GM13976 (cell line): Measurements from ENCODE around the gene TAS1R1.
A peak's percentile ranks its signal among the peaks of the same experiment; 100 is the strongest.

Experiments used
- DNase-seq: peaks from one replicate; pipeline ENCODE4 v3.0.0; 2012; ENCODE audit warnings: low spot score
- in situ Hi-C: fragments of 300-500 bp; cut with MboI; formaldehyde crosslinking; loops from one replicate; pipeline ENCODE4 v1.12.0; 2022; ENCODE audit warnings: low sequenced_read_pairs, mixed read lengths, inconsistent platforms; ENCODE audit not compliant: unreplicated experiment
- TF ChIP-seq, protein P1 (sequence below): IDR thresholded peaks from 2 replicates; pipeline ENCODE4 v1.5.1; 2012; ENCODE audit warnings: borderline replicate concordance, mild to moderate bottlenecking; ENCODE audit not compliant: insufficient read depth; ENCODE audit errors: extremely low read depth, missing control alignments, control extremely low read depth

Gene TAS1R1

DNA sequence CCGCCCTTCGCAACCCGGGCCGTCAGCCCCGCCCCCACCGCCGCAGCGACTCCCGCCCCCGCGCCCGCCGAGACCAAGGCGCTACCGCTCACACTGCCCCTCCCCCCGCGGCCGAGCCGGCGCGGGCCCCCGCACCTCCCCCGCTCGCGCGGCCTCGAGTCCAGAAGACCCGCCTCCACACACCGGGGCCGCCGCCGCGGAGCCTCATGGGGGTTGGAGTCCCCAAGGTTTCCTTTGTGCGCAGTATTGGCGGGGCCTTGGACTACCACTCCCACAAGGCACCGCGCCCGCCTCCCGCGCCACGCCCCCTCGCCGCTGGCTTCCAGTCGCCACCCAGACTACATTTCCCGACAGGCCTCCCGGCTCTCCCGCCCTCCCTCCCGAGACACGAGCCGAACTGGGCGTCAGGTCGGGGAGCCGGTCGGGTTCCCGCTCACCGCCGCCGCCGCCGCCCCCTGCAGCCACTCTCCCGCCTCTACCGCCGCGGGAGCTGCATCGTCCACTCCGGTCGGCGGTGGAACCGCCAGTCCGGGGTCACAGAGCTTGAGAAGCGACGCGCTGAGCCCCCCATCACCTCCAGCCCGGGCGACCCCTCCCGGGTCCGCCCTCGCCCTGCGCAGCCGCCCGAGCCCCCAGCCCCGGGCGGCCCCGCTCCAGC is 58.4 kb downstream of the TAS1R1 start, which contains the start of gene PHF13:
Gene PHF13 (plus strand): TSS at position 371 of the 658 bp plus-strand sequence. CDS start 336 bp downstream, outside the sequence.
- in situ Hi-C loops, result no loop called here
- peak; percentile 99 for DNase-seq
- TF ChIP-seq, protein P1, sequence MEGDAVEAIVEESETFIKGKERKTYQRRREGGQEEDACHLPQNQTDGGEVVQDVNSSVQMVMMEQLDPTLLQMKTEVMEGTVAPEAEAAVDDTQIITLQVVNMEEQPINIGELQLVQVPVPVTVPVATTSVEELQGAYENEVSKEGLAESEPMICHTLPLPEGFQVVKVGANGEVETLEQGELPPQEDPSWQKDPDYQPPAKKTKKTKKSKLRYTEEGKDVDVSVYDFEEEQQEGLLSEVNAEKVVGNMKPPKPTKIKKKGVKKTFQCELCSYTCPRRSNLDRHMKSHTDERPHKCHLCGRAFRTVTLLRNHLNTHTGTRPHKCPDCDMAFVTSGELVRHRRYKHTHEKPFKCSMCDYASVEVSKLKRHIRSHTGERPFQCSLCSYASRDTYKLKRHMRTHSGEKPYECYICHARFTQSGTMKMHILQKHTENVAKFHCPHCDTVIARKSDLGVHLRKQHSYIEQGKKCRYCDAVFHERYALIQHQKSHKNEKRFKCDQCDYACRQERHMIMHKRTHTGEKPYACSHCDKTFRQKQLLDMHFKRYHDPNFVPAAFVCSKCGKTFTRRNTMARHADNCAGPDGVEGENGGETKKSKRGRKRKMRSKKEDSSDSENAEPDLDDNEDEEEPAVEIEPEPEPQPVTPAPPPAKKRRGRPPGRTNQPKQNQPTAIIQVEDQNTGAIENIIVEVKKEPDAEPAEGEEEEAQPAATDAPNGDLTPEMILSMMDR, result no peak

DNA sequence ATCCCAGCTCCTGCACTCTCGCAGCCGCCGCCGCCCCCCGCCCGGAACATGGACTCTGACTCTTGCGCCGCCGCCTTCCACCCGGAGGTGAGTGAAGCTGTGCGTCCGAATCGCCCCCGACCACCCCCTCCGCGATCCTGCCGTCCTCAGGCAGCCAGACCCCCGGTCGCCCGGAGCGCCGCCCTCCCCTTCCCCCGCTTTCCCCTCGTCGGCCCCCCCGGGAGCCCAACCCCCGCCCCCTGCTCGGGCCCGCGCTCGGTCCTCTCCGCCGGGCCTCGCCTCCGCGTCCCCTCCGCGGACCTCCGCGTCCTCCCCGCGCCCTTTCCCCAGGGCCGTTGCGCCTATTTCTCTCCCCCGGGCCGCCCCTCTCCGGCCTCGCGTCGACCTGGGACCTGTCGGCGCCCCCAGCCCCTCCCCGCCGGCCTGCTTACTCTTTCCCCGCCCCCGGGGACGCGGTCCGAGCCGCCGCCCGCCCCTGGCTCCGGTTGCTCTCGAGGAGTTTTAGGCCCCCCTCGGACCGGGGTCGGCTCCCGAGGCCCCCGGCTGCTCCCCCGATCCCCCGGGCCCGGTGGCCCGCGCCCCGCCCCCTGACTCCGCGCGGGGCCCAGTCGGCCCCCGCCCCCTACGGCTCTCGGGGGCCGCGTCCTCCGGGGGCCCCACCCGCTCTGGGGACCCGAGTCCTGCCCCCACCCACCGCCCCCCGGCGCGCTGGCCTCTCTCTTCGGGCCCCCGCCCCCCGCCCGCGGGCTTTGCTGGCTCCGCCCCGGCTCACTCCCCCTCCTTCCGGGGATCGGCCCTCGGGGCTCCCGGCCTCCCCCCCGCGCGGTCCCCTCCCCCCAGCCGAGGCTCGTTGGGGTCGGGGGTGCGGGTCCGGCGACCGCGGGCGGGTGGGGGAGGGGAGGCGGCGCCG is 59.2 kb downstream of the TAS1R1 start:
- in situ Hi-C loops, result no loop called here
- DNase-seq, result peak; percentile 88
- TF ChIP-seq, protein P1, result no peak

DNA sequence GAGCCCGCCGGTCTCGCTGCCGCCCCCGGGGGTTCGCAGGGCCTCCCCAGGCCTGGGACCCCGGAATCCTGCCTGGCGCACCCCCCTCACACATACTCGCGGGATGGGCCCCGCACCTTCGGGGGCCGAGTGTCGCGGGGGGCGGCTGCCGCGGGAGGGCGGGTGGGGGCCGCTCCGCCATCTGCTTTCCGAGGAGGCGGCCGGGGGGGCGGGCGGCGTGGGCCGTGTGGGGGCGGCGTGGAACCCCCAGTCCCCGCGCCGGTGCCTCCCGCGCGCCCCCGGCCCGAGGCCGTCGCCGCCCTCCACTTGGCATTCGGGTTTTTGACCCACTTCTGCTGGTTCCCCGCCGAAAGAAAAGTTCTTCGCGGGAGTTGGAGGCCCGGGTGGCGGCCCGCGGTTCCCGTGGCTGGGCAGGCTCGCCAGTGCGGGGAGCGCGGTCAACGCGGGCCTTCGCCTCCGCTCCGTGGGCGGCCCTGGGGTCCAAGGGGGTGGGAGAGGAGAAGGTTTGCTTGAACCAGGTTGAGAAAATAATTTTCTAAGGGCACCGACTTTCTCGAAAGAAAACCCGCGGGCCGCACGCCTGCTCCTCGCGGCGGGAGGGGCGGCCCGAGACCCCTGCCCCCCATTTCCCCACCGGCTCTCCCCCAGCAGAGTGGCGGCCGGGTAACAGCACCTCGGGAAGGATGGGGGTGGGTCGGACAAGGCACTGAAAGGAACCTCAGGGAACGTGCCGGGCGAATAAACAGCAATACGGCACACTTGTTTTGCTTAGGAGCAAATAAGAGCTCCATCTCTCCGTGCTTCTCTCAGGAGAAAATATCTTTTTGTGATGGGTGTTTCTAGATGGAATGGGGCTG is 60.0 kb downstream of the TAS1R1 start:
- TF ChIP-seq, protein P1, result no peak
- DNase-seq, result no peak
- in situ Hi-C loops, result no loop called here

DNA sequence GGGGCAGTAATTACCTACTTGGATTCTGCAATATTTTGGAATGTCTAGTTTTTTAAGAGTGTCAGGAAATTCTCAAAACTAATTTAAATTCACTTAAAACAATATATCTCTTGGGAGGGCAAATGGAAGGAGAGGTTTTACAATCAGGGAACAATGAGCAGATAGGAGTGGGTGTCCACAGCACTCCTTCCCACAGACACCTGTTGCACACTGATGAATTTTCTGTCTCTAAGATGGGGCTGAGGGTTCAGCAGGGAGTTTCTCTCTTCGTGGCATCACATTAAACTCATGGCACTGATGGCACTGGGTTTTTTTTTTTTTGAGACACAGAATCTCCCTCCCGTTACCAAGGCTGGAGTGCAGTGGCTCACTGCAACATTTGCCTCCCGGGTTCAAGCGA is 63.9 kb downstream of the TAS1R1 start:
- DNase-seq, result no peak
- in situ Hi-C loops, result no loop called here
- TF ChIP-seq, protein P1, result no peak

DNA sequence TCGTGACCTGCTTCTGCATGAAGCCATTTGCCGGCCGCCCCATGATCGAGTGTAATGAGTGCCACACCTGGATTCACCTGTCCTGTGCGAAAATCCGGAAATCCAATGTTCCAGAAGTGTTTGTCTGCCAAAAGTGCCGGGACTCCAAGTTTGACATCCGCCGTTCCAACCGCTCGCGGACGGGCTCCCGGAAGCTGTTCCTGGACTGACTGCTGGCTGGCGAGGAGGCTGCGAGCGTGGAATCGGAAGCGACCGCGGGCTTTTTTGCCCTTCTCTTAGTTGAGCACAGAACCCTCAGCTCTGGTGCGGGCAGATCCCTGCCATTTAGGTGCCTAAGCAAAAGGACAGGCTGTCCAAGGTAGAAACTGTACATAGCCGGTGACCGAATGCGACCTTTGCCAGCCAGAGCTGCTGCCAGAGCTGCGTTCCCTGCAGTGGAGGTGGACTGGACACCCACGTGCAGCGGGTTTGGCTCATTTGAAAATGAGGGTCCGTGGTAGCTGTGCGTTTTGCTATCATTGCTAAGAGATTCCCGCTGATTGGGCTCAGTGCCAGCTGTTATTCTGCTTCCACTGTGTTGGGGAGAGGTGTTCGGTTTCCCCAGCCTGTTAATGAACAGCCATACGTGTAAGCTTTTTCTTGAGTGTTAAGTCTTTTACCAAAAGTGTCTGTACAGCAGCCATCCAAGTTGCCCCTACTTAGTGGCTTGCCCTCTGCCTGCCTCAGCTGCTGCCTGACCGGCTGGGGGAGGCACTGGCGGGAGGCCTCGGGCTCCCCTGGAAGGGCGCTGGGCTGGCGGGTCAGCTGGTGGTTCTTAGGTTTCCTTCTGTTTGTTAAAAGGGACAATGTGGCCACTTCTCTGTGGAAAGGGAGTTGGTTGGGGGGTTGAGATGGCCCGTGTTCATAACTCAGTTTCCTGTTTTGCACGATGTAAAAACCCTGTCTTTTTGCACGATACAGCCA is 66.6 kb downstream of the TAS1R1 start:
- in situ Hi-C loops, result no loop called here
- TF ChIP-seq, protein P1, result no peak
- DNase-seq, result no peak
